Renal pelvis (tissue), 4 donors: ENCODE data around the gene FUNDC2. TPM values are rescaled to one million over a fixed set of nuclear protein-coding genes. Genes with fewer than 3 reads are reported as not detected.

Experiments
- DNase-seq: peaks from one replicate; pipeline ENCODE4 v3.0.0-alpha.2; 2013
- polyA plus RNA-seq, 3 donors: library from polyadenylated mRNA; unstranded; fragments of 120-200 nt; gene quantifications; one replicate each; pipeline ENCODE4 v1.2.1, GENCODE V29; 2013; ENCODE audit not compliant: insufficient read length in 3 of 3

The FUNDC2 gene
- polyA plus RNA-seq, 3 donors = 100 to 121 (median 110) TPM

- DNase-seq = no peak
Observed at GRCh38 chrX:155009994-155010472, 16.6 kb upstream of the FUNDC2 start.

- no peak for DNase-seq
Observed at GRCh38 chrX:155020591-155020990, 6.1 kb upstream of the FUNDC2 start.

GRCh38 chrX:155022585-155022984 lies 4.1 kb upstream of the FUNDC2 start, which contains the start of gene F8:
TSS of gene F8 (minus strand) at chrX:155022723. CDS start at chrX:155022552, 171 bp downstream.
- no peak for DNase-seq

DNA sequence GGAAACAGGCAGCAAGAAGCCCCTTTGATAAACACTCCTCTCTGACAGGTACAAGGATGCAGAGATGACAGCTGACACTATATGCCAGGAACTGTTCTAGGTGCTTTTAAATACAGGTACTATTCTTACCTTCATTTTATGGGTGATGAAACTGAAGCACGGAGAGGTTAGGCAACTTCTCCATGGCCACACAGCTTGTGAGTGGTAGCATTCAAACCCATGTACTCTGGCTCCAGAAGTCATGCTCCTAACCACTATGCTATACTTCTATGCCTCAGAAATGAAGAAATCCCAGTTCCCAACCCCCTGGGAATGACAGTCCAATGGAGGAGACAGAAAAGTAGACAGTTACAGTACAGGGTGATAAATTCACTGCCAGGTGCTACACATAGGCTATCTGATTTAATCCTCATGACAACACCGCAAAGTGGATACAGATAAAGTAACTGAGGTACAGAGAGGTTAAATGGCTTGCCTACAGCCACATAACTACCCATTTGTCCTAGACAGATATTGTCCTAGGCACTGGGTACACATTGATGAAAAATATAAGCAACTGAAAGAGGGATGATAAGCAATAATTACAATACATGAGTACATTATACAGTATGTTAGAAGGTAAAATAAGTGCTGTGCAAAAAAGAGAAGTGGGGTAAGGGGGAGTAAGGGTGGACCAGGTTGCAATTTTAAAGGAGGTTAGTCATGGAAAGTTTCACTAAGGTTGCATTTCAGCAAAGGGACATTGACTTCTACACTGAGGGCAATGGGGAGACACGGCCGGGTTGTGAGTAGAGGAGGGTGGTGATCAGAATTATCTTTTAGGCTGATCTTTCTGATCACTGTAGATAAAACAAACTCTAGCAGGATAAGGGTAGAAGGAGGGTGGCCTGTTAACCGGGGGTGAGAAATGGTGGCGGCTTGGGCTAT lies 2.5 kb upstream of the FUNDC2 start:
- DNase-seq = no peak

DNA sequence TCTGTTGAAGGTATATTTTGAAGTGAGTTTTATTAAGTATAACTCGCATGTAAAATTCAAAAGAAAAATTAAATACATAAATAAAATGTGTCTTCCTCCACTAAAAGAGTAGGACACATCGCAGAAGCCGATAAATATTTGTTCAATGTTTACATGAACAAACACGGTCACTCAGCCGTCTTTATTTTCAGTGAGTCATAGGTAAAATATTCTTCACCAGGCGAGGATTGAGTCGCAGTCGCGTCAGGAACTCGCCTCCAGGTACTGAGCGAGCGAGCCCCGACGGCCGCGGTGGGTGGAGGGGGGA lies 271 bp upstream of the FUNDC2 start:
- DNase-seq = no peak

DNA sequence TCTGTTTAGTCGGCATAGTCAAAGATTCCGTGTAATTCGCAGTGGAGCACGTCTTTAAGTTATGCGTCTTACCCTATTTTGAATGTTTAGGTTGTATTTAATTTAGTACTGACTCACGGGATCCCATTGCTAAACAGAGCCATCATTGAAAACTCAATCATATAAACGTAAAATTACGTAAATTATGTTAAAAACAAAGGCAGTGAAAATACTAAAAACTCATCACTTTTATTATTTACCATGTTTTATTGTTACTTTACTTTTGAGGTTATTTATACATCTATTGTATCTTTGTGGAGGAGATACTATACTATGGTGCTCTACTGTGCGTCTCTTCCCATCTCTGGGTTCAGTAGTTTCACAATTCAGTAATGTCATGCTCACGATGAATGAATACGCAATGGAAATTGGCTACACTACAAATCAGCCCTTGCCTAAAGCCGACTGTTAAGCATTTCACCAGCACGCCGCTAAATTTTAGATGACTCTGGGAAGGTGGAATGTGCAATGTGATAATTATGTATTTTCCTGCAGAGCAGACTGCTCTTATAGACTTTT lies 944 bp downstream of the FUNDC2 start:
- peak; percentile 20 for DNase-seq

DNA sequence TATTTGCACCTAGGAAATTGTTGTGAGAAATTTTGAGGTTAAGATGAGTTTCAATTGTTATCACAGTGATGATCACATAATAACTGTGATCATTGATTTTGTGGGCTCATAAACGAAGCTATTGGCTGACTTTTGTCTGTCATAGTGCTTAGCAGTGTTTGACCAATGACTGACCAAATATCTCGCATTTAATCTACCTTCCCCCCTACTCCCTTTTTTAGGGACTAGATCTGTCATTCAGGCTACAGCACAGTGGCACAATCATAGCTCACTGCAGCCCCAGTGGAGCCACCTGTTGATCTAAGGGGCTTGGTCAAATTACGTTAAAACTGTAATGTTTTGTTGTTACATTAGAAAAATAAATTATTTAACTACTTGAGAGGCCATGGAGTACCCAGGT lies 1.5 kb downstream of the FUNDC2 start:
- DNase-seq = no peak

DNA sequence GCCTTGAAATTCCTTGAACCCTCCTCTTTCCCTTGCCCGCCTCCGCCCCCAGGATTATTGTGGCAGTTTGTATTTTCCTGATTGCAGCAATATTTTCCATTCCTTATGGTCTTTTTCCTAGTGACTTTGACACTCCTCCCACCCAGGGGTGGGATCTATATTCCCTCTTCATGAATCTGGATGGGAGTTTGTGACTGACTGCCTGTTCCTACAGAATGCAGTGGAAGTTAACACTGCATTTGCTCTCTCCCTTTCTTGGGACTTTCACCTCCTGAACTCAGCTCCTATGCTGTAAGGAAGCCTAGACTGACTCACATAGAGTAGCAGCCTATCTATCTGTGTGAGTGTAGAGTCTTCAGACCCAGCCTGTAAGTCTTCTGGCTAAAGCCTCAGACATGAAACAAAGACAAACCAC lies 2.2 kb downstream of the FUNDC2 start:
- no peak for DNase-seq

DNA sequence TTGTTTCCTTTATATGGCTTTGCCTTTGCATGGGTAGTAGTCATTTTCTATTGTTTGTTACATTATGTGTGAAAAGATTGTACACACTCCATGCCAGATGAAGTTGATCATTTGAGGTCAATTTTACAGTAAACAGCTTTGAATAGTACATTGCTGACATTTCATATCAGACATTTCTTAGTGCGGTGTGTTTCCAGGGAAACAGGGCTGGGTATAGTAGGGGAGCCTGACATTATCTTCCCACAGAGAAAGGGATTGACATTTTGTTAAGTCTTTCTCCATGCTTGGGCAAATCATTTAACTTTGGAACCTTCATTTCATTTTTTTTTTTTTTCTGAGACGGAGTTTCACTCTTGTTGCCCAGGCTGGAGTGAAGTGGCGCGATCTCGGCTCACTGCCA lies 5.0 kb downstream of the FUNDC2 start:
- DNase-seq = no peak

- DNase-seq = no peak
Observed at GRCh38 chrX:155035688-155036087, 9.0 kb downstream of the FUNDC2 start.

DNA sequence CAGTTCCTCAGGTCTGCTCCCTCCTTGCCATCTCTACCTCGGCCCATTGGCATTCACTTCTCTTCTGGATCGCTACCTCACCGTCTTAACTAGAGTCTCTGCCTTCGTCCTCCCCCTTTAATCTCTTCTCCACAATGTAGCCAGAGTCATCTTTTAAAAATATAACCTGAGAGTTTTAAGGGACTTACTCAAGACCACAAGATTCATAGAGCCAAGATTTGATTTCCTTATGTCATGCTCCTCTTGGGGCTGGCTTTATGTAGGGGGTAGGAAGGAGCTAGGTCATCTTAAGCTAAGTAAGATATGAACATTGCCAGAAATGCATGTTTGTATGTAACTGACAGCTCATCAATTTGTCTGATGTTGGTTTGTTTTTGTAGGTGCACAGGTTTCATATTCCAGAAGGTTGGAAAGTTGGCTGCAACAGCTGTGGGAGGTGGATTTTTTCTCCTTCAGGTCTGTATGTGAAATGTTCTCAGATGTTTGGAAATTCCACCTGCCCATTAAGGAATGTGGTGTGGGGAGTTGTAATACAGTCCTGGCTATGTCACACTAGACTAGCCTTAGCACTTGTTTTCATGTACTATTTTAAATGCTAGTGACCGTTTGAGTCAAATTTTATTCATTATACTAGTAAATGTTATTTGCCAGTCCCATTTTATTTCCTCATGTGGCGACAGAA lies 19.6 kb downstream of the FUNDC2 start:
- DNase-seq = no peak

GRCh38 chrX:155046811-155047528 lies 20.3 kb downstream of the FUNDC2 start:
- DNase-seq = no peak

- peak; percentile 29 for DNase-seq
Observed at GRCh38 chrX:155048977-155049619, 22.5 kb downstream of the FUNDC2 start.

DNA sequence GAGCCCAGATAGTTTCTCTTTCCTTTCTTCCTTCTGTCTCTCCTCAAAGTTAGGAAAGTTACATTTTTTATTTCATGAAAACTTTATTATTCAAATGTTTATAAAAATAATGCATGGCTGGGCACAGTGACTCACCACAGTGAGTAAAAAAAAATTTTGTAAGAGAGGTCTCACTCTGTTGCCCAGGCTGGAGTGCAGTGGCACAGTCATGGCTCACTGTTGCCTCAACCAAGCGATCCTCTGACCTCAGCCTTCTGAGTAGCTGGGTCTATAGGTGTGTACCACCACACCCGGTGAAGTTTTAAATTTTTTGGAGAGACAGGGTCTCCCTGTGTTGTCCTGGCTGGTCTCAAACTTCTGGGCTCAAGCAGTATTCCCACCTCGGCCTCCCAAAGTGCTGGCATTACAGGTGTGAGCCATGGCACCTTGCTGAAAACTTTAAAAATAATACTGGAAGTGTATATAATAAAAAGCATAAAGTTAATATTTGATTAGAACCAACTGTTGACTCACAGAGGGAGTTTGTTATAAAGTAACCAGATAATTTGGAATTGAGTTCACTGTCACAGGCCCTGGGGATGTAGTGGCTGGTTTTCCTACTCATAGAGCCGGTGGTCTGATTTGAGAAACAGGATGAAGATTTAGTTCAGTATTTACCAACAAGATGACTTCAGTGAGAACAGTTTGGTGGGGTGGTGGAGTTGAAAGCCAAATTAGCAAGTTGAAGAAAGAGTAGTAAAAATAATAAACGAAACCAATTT lies 26.3 kb downstream of the FUNDC2 start:
- DNase-seq = no peak

- DNase-seq = no peak
Observed at GRCh38 chrX:155053656-155054055, 27.0 kb downstream of the FUNDC2 start.

- no peak for DNase-seq
Observed at GRCh38 chrX:155054255-155054654, 27.6 kb downstream of the FUNDC2 start.

DNA sequence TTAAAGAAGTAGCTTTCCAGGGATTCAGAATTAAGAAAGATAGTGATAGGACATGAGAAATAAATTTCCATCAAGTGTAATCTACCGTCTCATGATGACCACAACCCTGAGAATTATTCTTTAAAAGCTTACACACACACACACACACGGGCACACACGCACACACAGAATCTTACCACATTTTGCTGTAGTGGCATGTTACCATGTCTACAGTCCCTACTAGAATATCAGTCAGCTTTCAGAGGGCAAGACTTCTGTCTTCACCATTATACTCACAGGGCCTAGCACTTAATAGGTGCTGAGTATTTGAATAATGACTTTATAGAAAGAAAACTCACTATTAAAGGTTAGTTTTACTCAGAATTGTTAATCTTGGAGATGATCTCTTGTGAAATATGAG lies 28.9 kb downstream of the FUNDC2 start:
- DNase-seq = no peak

- no peak for DNase-seq
Observed at GRCh38 chrX:155056471-155056870, 29.8 kb downstream of the FUNDC2 start.

GRCh38 chrX:155056877-155057792 lies 30.5 kb downstream of the FUNDC2 start:
- DNase-seq = peak; percentile 71

DNA sequence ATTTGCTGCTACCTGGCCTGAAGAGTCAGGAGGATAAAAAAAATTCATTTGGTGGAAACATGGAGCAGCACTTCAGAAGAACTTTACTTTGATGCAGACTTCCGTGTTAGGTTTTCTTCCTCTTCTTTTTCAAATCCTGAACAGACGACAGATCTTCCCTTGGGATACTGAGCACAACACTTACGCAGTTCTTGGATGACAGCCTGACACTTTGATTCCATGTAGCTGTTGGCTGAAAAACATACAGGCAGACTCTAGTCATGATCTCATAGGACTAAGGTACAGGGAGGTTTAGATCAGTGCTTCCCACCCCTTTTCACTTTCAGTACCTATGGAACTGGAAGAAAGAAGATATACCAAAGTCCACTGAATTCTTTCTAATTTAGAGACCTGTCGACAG lies 35.1 kb downstream of the FUNDC2 start:
- no peak for DNase-seq
